Measurements from ENCODE around the gene NFIC. TPM values are rescaled to one million over a fixed set of nuclear protein-coding genes. Genes with fewer than 3 reads are reported as not detected.
A peak's percentile ranks its signal among the peaks of the same experiment; 100 is the strongest.

NFIC gene
- polyA plus RNA-seq (2013, experiment 1 of 2) = 2.4 TPM
- polyA plus RNA-seq (2013, experiment 2 of 2) = 4.1 TPM

GRCh38 chr19:3365836-3366752 is at the start of gene NFIC:
NFIC (plus strand) TSS chr19:3366583; CDS start chr19:3366637, 54 bp downstream.
- Histone ChIP-seq H3K4me1 (ENCODE audit: insufficient read depth, low read length) (no peaks in the 10 kb centered on the region; the same call in 1 of the 2 replicates), H3K9me3 (ENCODE audit: insufficient read depth, low read depth, low read length) (no peaks in the 10 kb centered on the region), H3K27ac (ENCODE audit: low read depth, low read length) (no peak within 1 kb of the TSS), H3K4me3 (ENCODE audit: low read length) (peak within 1 kb of the TSS; percentile 45), H3K27me3 (ENCODE audit: insufficient read depth, low read length) (peaks cover 98% of the 10 kb centered on the region), H3K9ac (ENCODE audit: low read depth, low read length) (no peak within 1 kb of the TSS), H3K36me3 (ENCODE audit: insufficient read depth, low read length) (no peaks in the 10 kb centered on the region)
- WGBS = 1% methylated on average over 44 of the region's 64 CpGs

GRCh38 chr19:3316659-3317207 is 49.6 kb upstream of the NFIC start:
- 86% methylated on average over 5 of the region's 5 CpGs for WGBS
- Histone ChIP-seq H3K4me3 (ENCODE audit: low read length) (no peak overlapping the region), H3K4me1 (ENCODE audit: insufficient read depth, low read length) (no peaks in the 10 kb centered on the region), H3K9me3 (ENCODE audit: insufficient read depth, low read depth, low read length) (no peaks in the 10 kb centered on the region), H3K27ac (ENCODE audit: low read depth, low read length) (no peak overlapping the region), H3K27me3 (ENCODE audit: insufficient read depth, low read length) (peaks cover 6% of the 10 kb centered on the region; the same call in 1 of the 2 replicates), H3K36me3 (ENCODE audit: insufficient read depth, low read length) (no peaks in the 10 kb centered on the region), H3K9ac (ENCODE audit: low read depth, low read length) (no peak overlapping the region)

- Histone ChIP-seq H3K9me3 (ENCODE audit: insufficient read depth, low read depth, low read length) (no peaks in the 10 kb centered on the region), H3K27ac (ENCODE audit: low read depth, low read length) (no peak overlapping the region), H3K36me3 (ENCODE audit: insufficient read depth, low read length) (no peaks in the 10 kb centered on the region), H3K27me3 (ENCODE audit: insufficient read depth, low read length) (peaks cover 7% of the 10 kb centered on the region), H3K4me3 (ENCODE audit: low read length) (no peak overlapping the region), H3K9ac (ENCODE audit: low read depth, low read length) (no peak overlapping the region), H3K4me1 (ENCODE audit: insufficient read depth, low read length) (no peaks in the 10 kb centered on the region)
- 68% methylated on average over 18 of the region's 18 CpGs for WGBS
These were observed 46.6 kb upstream of the NFIC start for GRCh38 chr19:3319643-3320353.

GRCh38 chr19:3320354-3320670 is 46.1 kb upstream of the NFIC start:
- Histone ChIP-seq H3K27me3 (ENCODE audit: insufficient read depth, low read length) (peaks cover 7% of the 10 kb centered on the region), H3K4me1 (ENCODE audit: insufficient read depth, low read length) (no peaks in the 10 kb centered on the region), H3K9ac (ENCODE audit: low read depth, low read length) (no peak overlapping the region), H3K4me3 (ENCODE audit: low read length) (no peak overlapping the region), H3K27ac (ENCODE audit: low read depth, low read length) (no peak overlapping the region), H3K36me3 (ENCODE audit: insufficient read depth, low read length) (no peaks in the 10 kb centered on the region), H3K9me3 (ENCODE audit: insufficient read depth, low read depth, low read length) (no peaks in the 10 kb centered on the region)
- 74% methylated on average over 29 of the region's 29 CpGs for WGBS

- Histone ChIP-seq H3K27me3 (ENCODE audit: insufficient read depth, low read length) (peaks cover 7% of the 10 kb centered on the region), H3K4me3 (ENCODE audit: low read length) (no peak overlapping the region), H3K4me1 (ENCODE audit: insufficient read depth, low read length) (no peaks in the 10 kb centered on the region), H3K9me3 (ENCODE audit: insufficient read depth, low read depth, low read length) (no peaks in the 10 kb centered on the region), H3K36me3 (ENCODE audit: insufficient read depth, low read length) (no peaks in the 10 kb centered on the region), H3K9ac (ENCODE audit: low read depth, low read length) (no peak overlapping the region), H3K27ac (ENCODE audit: low read depth, low read length) (no peak overlapping the region)
- 63% methylated on average over 8 of the region's 8 CpGs for WGBS
These were observed 45.5 kb upstream of the NFIC start for GRCh38 chr19:3320853-3321252.

GRCh38 chr19:3321696-3322095 is 44.7 kb upstream of the NFIC start:
- H3K27me3 ChIP-seq (ENCODE audit: insufficient read depth, low read length) = peaks cover 7% of the 10 kb centered on the region
- no peaks in the 10 kb centered on the region for H3K9me3 ChIP-seq (ENCODE audit: insufficient read depth, low read depth, low read length)
- no peak overlapping the region for H3K27ac ChIP-seq (ENCODE audit: low read depth, low read length)
- H3K36me3 ChIP-seq (ENCODE audit: insufficient read depth, low read length) = no peaks in the 10 kb centered on the region
- no peak overlapping the region for H3K9ac ChIP-seq (ENCODE audit: low read depth, low read length)
- no peaks in the 10 kb centered on the region for H3K4me1 ChIP-seq (ENCODE audit: insufficient read depth, low read length)
- H3K4me3 ChIP-seq (ENCODE audit: low read length) = no peak overlapping the region
- 56% methylated on average over 6 of the region's 6 CpGs for WGBS

GRCh38 chr19:3322199-3322978 is 44.0 kb upstream of the NFIC start:
- WGBS = 72% methylated on average over 6 of the region's 6 CpGs

GRCh38 chr19:3323026-3323425 is 43.4 kb upstream of the NFIC start:
- H3K27ac ChIP-seq (ENCODE audit: low read depth, low read length) = no peak overlapping the region
- H3K27me3 ChIP-seq (ENCODE audit: insufficient read depth, low read length) = peaks cover 7% of the 10 kb centered on the region
- no peak overlapping the region for H3K9ac ChIP-seq (ENCODE audit: low read depth, low read length)
- 60% methylated on average over 1 of the region's 2 CpGs for WGBS
- no peaks in the 10 kb centered on the region for H3K9me3 ChIP-seq (ENCODE audit: insufficient read depth, low read depth, low read length)
- no peaks in the 10 kb centered on the region for H3K36me3 ChIP-seq (ENCODE audit: insufficient read depth, low read length)
- H3K4me3 ChIP-seq (ENCODE audit: low read length) = no peak overlapping the region
- H3K4me1 ChIP-seq (ENCODE audit: insufficient read depth, low read length) = no peaks in the 10 kb centered on the region

More at GRCh38 chr19:3322199-3322978, 44.0 kb upstream of the NFIC start:
- no peaks in the 10 kb centered on the region for H3K9me3 ChIP-seq (ENCODE audit: insufficient read depth, low read depth, low read length)
- H3K36me3 ChIP-seq (ENCODE audit: insufficient read depth, low read length) = no peaks in the 10 kb centered on the region
- H3K27me3 ChIP-seq (ENCODE audit: insufficient read depth, low read length) = peaks cover 7% of the 10 kb centered on the region
- H3K4me1 ChIP-seq (ENCODE audit: insufficient read depth, low read length) = no peaks in the 10 kb centered on the region
- no peak overlapping the region for H3K4me3 ChIP-seq (ENCODE audit: low read length)
- H3K9ac ChIP-seq (ENCODE audit: low read depth, low read length) = no peak overlapping the region
- H3K27ac ChIP-seq (ENCODE audit: low read depth, low read length) = no peak overlapping the region

GRCh38 chr19:3323658-3324057 is 42.7 kb upstream of the NFIC start:
- Histone ChIP-seq H3K4me3 (ENCODE audit: low read length) (no peak overlapping the region), H3K27me3 (ENCODE audit: insufficient read depth, low read length) (peaks cover 7% of the 10 kb centered on the region), H3K9ac (ENCODE audit: low read depth, low read length) (no peak overlapping the region), H3K27ac (ENCODE audit: low read depth, low read length) (no peak overlapping the region), H3K9me3 (ENCODE audit: insufficient read depth, low read depth, low read length) (no peaks in the 10 kb centered on the region), H3K36me3 (ENCODE audit: insufficient read depth, low read length) (no peaks in the 10 kb centered on the region), H3K4me1 (ENCODE audit: insufficient read depth, low read length) (no peaks in the 10 kb centered on the region)
- 56% methylated on average over 2 of the region's 2 CpGs for WGBS

- H3K4me1 ChIP-seq (ENCODE audit: insufficient read depth, low read length) = no peaks in the 10 kb centered on the region
- no peak overlapping the region for H3K27ac ChIP-seq (ENCODE audit: low read depth, low read length)
- 40% methylated on average over 5 of the region's 5 CpGs for WGBS
- no peak overlapping the region for H3K9ac ChIP-seq (ENCODE audit: low read depth, low read length)
- H3K9me3 ChIP-seq (ENCODE audit: insufficient read depth, low read depth, low read length) = no peaks in the 10 kb centered on the region
- no peak overlapping the region for H3K4me3 ChIP-seq (ENCODE audit: low read length)
- H3K36me3 ChIP-seq (ENCODE audit: insufficient read depth, low read length) = no peaks in the 10 kb centered on the region
- peaks cover 7% of the 10 kb centered on the region for H3K27me3 ChIP-seq (ENCODE audit: insufficient read depth, low read length)
These were observed 42.0 kb upstream of the NFIC start for GRCh38 chr19:3324405-3324856.
